ENCODE results near the gene SOS1.
"Not testable (repeated sequence)": the region's sequence is repeated elsewhere in the genome, so short reads cannot be mapped to it uniquely, and the experiment has no call there.

Gene SOS1

DNA sequence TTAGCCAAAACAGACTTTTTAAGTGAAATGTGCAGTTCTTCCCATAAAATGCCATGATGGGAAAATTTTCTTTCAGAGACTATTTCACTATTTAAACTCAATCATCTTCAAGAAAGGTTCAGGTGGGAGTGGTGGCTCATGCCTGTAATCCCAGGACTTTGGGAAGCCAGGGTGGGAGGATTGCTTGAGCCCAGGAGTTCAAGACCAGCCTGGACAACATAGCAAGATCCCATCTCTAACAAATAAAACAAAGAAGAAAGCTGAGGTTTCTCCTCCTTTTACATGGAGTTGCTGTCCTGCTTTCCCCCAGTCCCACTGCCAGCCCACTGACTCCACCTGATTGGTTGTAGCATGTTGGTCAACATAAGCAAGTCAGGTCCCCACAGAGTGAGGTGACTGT, 25.8 kb upstream of the SOS1 start:
- CTCF ChIA-PET, result no interaction called here
- DNase-seq (ENCODE audit: low read depth, low spot score), result no peak
- POLR2A ChIA-PET, result no interaction called here
- TF ChIP-seq, protein P1, sequence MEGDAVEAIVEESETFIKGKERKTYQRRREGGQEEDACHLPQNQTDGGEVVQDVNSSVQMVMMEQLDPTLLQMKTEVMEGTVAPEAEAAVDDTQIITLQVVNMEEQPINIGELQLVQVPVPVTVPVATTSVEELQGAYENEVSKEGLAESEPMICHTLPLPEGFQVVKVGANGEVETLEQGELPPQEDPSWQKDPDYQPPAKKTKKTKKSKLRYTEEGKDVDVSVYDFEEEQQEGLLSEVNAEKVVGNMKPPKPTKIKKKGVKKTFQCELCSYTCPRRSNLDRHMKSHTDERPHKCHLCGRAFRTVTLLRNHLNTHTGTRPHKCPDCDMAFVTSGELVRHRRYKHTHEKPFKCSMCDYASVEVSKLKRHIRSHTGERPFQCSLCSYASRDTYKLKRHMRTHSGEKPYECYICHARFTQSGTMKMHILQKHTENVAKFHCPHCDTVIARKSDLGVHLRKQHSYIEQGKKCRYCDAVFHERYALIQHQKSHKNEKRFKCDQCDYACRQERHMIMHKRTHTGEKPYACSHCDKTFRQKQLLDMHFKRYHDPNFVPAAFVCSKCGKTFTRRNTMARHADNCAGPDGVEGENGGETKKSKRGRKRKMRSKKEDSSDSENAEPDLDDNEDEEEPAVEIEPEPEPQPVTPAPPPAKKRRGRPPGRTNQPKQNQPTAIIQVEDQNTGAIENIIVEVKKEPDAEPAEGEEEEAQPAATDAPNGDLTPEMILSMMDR (IDR thresholded peaks at IDR 0.05; ENCODE audit: insufficient read depth, low read length, missing control alignments), result no peak
- H3K4me3 ChIP-seq (ENCODE audit: low read depth, low read length), result no peak overlapping the region

DNA sequence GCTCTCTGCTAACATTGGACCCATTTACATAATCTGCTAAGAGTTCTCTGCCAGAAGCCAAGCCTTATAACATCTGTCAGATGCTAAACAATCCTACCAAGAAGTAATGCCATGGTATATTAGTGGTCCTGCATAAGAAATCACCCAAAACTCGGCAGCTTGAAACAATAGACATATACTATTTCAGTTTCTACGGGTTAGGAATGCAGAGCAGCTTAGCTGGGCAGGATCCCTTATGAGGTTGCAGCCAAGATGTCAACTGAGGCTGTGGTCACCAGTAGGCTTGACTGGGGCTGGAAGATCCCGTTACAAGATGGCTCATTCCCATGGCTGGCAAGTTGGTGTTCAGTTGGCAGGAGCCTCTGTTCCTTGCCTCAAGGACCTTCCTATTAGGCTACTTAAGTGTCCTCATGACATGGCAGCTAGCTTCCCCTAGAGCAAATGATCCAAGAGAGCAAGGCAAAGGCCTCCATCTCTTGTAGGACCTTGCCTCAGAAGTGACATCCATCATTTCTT, 25.1 kb upstream of the SOS1 start:
- ChIA-PET CTCF (no interaction called here), POLR2A (interaction anchor here (0.6 kb wide), 1 partner anchor 30 kb away, joined by 3 read pairs; no protein-coding TSS in a partner anchor)
- no peak overlapping the region for H3K4me3 ChIP-seq (ENCODE audit: low read depth, low read length)
- no peak for DNase-seq (ENCODE audit: low read depth, low spot score)
- TF ChIP-seq, protein P1 (IDR thresholded peaks at IDR 0.05; ENCODE audit: insufficient read depth, low read length, missing control alignments), result no peak

DNA sequence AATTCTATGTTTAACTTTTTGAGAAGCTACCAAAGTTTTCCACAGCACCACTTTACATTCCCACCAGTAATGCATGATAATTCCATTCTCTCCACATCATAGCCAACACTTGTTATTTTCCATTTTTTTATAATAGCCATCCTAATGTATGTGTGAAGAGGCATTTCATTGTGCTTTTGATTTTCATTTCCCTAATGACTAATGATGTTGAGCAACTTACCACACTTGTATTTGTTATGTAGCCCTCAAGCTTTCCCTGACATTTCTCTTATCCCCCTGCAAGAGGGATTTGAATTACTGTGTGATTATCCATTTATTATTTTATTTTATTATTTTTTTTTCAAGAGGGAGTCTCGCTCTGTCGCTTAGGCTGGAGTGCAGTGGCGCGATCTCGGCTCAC, 23.6 kb upstream of the SOS1 start:
- no peak overlapping the region for H3K4me3 ChIP-seq (ENCODE audit: low read depth, low read length)
- TF ChIP-seq, protein P1 (IDR thresholded peaks at IDR 0.05; ENCODE audit: insufficient read depth, low read length, missing control alignments), result no peak
- POLR2A ChIA-PET, result no interaction called here
- no peak for DNase-seq (ENCODE audit: low read depth, low spot score)
- CTCF ChIA-PET, result no interaction called here

DNA sequence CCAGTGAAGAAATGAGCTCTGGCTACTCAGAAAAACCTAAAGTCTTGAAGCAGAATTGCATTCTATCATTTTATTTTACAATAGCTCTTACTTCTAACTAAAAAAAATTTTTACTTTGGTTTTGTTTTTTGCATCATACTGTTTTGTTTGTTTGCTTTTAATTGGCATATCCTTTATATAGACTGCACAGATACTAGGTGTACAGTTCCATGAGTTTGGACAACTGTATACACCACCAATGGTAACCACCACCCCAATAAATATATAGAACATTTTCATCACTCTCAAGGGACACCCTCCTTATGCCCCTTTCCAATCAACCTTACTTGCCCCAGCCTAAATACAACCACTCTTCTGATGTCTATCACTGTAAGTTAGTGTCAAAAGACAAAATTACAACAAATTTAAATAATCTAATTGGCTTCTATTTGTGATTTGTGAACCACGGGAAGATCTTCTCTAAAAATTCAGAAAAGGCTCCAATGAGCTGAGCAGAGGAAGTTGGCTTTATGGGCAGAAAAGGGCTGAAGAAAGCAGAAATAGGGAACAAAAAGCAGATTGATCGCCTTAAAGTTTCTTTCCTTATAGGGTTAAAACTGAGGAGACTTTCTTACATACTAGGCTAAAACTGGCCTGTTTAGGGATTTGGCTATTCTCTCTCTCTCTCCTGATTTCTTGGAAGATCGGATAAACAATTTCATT, 22.2 kb upstream of the SOS1 start:
- TF ChIP-seq, protein P1 (IDR thresholded peaks at IDR 0.05; ENCODE audit: insufficient read depth, low read length, missing control alignments), result no peak
- ChIA-PET CTCF (interaction anchor here (1.1 kb wide), 1 partner anchor 18 kb away, joined by 6 read pairs; no protein-coding TSS in a partner anchor), POLR2A (no interaction called here)
- no peak for DNase-seq (ENCODE audit: low read depth, low spot score)
- H3K4me3 ChIP-seq (ENCODE audit: low read depth, low read length), result no peak overlapping the region

DNA sequence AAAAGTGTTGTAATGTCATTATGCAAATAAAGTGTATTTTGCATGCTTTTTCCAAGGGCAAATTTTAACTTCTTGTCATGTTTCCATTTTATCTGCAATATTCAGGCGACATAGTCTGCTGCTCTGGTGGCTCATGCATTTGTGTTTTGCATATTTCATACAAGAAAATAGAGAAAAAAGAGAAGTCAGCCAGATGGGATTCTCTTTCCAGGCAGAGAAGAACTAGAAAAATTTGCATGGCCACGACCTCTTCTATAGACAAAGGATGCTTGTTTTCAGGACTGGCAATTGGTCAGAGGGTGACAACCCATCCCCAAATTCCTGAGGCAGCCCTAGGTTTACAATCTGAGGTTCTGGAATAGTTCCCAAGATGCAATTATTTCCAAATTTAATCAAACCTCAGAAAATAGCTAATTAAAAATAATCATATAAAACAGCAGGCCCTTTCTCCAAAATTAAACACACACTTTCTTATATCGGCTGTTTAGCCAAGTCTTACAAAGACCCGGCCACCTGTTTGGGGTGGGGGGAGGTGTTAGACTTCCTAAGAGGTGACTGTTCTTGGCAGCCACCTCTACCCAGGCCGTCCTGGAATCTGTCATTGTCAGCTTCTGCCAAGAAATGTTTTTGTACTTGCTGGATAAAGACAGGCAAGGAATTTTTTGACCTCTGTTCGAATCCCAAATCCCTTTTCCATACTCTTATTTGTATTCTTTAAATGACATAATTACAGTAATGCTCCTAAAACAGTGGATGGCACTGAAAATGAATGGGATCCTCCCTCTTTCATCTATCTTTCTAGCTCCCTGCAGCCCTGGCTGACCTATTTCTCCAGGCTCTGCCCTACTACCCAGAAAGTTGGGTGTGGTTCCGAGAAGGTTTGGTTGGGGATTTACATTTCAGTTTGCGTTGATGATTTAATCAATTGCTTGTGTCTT, 20.8 kb upstream of the SOS1 start:
- no peak for DNase-seq (ENCODE audit: low read depth, low spot score)
- ChIA-PET CTCF (interaction anchor here (0.9 kb wide), 1 partner anchor 15 kb away, joined by 3 read pairs; no protein-coding TSS in a partner anchor), POLR2A (no interaction called here)
- TF ChIP-seq, protein P1 (IDR thresholded peaks at IDR 0.05; ENCODE audit: insufficient read depth, low read length, missing control alignments), result no peak
- H3K4me3 ChIP-seq (ENCODE audit: low read depth, low read length), result no peak overlapping the region

DNA sequence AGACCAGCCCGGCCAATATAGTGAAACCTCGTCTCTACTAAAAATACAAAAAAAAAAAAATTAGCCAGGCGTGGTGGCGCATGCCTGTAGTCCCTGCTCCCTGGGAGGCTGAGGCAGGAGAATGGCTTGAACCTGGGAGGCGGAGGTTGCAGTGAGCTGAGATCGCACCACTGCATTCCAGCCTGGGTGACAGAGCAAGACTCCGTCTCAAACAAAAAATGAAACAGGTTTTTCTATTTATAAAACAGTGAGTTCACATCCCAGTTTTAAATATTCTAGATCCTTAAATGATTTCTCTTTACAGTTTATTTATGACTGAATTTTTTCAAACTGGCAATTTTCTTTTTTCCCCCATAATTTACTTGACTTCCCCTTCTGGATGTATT, 20.1 kb upstream of the SOS1 start:
- POLR2A ChIA-PET; H3K4me3 ChIP-seq (ENCODE audit: low read depth, low read length); DNase-seq (ENCODE audit: low read depth, low spot score): not testable (repeated sequence)
- CTCF ChIA-PET, result interaction anchor here (0.9 kb wide), 1 partner anchor 14 kb away, joined by 3 read pairs; no protein-coding TSS in a partner anchor

Measured in AG04449 (cell line).